Natural killer cell treated with Interleukin-12 subunit alpha and Interleukin-12 subunit beta and Interleukin-15 and Interleukin-18, amount 100 ng/mL, for 72 hours (primary cell): ENCODE results near the gene GRXCR2. TPM values are rescaled to one million over a fixed set of nuclear protein-coding genes. Genes with fewer than 3 reads are reported as not detected.

Experiments used
- ATAC-seq, 2 donors: fragments of 150-1000 bp; cut with Tn5 transposase in 1 of 2; sonication (Bioruptor Pico), chemical (Tn5 transposase) in 1 of 2; 2 replicates each; pipeline ENCODE4 v1.10.0; 2021
- DNase-seq: peaks from one replicate; pipeline ENCODE4 v3.0.0; 2022; ENCODE audit warnings: low spot score
- H3K27ac Mint-ChIP-seq, 2 donors: 1 replicate in 1 of 2; 2 replicates in 1 of 2; pipeline ENCODE4 v1.8.0; 2022; ENCODE audit warnings: mixed read lengths in 2 of 2, mild to moderate bottlenecking in 1 of 2, moderate library complexity in 1 of 2
- H3K27me3 Mint-ChIP-seq, 2 donors: 1 replicate in 1 of 2; 2 replicates in 1 of 2; pipeline ENCODE4 v1.8.0; 2022; ENCODE audit warnings: mixed read lengths in 2 of 2
- H3K36me3 Mint-ChIP-seq: one replicate; pipeline ENCODE4 v1.8.0; 2022; ENCODE audit warnings: mixed read lengths
- H3K4me1 Mint-ChIP-seq, 2 donors: 1 replicate in 1 of 2; 2 replicates in 1 of 2; pipeline ENCODE4 v1.8.0; 2022; ENCODE audit warnings: low read depth in 2 of 2, mixed read lengths in 2 of 2, mild to moderate bottlenecking in 1 of 2
- H3K4me3 Mint-ChIP-seq: one replicate; pipeline ENCODE4 v1.8.0; 2022; ENCODE audit warnings: mixed read lengths
- H3K9me3 Mint-ChIP-seq: 2 replicates; pipeline ENCODE4 v1.8.0; 2022; ENCODE audit warnings: mixed read lengths
- total RNA-seq, 2 donors: library from RNA; stranded (reverse); gene quantifications; one replicate each; pipeline ENCODE4 v1.2.3, GENCODE V29; 2022

The GRXCR2 gene
- total RNA-seq, 2 donors from 2014 or later = not detected

DNA sequence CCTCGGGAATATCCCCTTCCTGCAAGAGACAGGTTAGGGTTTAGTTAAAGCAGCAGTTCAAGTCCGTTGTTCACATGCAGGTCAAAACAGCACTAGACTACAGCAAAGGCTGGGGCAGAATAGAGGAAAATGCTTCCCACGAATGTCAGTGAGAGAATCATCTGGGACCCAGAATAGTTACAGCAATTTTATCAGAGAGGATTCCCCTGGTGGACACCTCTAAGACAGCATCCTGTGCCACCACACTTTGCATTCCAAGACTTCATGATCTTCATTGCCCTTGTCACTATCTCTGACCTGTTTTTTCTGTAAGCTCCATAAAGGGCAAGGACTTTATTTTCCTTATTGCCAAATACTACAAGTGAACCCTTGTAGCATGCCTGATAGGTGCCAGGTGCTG is 12.9 kb downstream of the GRXCR2 start:
- ATAC-seq (no peak), DNase-seq (no peak)
- Mint-ChIP-seq H3K4me1 (peaks cover 0 to 8% of the 10 kb centered on the region in 2 donors), H3K27ac (no peak overlapping the region), H3K36me3 (no peaks in the 10 kb centered on the region), H3K9me3 (no peaks in the 10 kb centered on the region), H3K4me3 (no peak overlapping the region), H3K27me3 (peaks cover 3 to 16% of the 10 kb centered on the region in 2 donors)

DNA sequence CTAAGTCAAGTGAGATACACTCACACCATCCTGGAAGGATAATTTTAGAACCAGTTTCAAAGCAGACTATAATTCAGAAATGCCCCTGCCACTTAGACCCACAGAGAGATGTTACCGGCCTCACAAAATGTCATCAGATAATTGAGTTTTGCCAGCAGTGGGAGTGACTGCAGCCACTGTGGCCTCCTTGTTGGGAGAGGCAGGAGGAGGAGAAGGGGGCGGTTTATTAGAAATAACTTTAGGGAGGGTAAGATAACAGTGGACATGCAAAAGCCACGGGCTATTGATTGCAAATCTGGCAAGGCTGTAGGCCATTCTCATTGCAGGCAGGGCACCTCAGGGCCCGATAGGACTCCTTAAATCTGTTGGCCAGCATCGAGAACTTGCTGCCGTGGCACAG is 13.4 kb downstream of the GRXCR2 start:
- DNase-seq (no peak), ATAC-seq (no peak)
- Mint-ChIP-seq H3K9me3 (no peaks in the 10 kb centered on the region), H3K27me3 (peaks cover 0 to 12% of the 10 kb centered on the region in 2 donors), H3K36me3 (no peaks in the 10 kb centered on the region), H3K27ac (no peak overlapping the region), H3K4me3 (no peak overlapping the region), H3K4me1 (peaks cover 0 to 11% of the 10 kb centered on the region in 2 donors)

DNA sequence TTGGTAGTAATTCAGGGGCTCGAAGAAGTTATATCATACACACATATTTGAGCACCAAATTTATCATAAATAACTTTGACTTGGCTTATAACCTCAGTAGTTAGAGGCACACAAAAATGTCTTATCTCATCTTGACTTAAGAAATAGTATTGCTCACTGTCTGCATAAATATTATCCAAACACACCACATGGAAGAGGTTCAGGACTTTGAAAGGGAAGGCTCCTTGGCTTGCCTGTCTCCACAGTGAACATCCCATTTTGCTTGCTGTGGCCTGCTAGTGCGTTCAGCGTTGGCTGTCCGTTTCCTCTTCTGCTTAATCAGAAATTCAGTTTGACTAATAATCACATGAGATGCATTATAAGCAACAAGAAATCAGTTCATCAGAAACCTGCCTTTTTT is 13.9 kb downstream of the GRXCR2 start:
- H3K4me1 Mint-ChIP-seq = peaks cover 0 to 11% of the 10 kb centered on the region in 2 donors
- no peak overlapping the region for H3K4me3 Mint-ChIP-seq
- H3K27me3 Mint-ChIP-seq = peaks cover 0 to 12% of the 10 kb centered on the region in 2 donors
- no peaks in the 10 kb centered on the region for H3K36me3 Mint-ChIP-seq
- H3K27ac Mint-ChIP-seq = no peak overlapping the region
- ATAC-seq (no peak), DNase-seq (no peak)
- H3K9me3 Mint-ChIP-seq = no peaks in the 10 kb centered on the region

DNA sequence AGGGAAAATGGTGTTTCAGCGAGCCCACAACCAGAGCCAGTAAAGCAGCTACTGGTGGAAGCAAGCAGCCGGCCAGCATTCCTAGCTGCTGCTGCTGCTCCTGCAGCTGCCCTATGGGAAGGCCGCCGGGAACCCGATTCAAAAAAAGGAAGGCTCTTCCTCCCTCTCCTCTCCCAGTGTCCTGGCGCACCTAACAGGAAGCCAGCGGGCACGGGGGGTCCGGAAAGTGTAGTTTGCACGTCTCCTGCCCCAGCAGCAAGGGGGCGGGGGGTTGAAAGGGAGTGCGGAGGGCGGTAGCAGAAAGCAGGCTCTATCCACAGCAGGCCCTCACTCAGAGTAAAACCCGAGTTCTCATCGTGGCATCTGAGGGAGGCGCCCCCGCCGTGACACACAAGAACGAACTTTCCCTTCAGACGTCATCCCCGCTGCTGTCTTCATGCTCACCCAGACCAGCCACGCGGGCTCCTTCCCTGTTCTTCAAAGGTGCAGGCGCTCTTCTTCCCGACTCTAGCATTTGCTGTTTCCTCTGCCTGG is 16.5 kb downstream of the GRXCR2 start:
- no peaks in the 10 kb centered on the region for H3K9me3 Mint-ChIP-seq

DNA sequence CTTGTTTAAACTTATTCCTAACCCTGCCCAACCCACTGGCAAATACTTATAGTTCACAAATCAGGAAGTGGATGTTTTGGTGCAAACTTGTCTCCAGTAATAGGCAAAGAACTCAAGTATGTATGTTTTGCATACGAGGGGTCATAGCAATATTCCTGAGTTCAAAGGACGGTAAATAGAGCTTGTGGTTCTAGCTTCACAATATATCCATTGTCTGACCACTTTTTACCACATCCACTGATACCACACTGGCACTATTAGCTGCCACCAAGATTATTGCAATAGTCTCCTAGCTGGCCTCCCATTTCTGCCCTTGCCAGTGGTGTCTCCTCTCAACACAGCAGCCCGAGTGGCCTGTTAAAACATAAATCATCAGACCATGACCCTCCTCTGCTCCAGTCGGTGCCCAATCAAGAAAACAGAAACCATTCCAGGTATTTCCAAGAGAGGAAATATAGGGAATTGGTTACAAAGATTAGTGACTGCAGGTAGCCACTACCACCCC is 17.0 kb downstream of the GRXCR2 start:
- H3K27me3 Mint-ChIP-seq = peaks cover 0 to 3% of the 10 kb centered on the region in 2 donors
- no peak overlapping the region for H3K27ac Mint-ChIP-seq
- ATAC-seq = no peak
- H3K4me3 Mint-ChIP-seq = no peak overlapping the region
- peaks cover 0 to 11% of the 10 kb centered on the region in 2 donors for H3K4me1 Mint-ChIP-seq
- no peak for DNase-seq
- no peaks in the 10 kb centered on the region for H3K36me3 Mint-ChIP-seq
- H3K9me3 Mint-ChIP-seq = no peaks in the 10 kb centered on the region

More for the DNA sequence above, 16.5 kb downstream of the GRXCR2 start:
- no peaks in the 10 kb centered on the region for H3K36me3 Mint-ChIP-seq
- peaks cover 0 to 11% of the 10 kb centered on the region in 2 donors for H3K4me1 Mint-ChIP-seq
- no peak for DNase-seq
- no peak overlapping the region for H3K4me3 Mint-ChIP-seq
- no peak overlapping the region for H3K27ac Mint-ChIP-seq
- H3K27me3 Mint-ChIP-seq = peaks cover 0 to 9% of the 10 kb centered on the region in 2 donors
- peak; percentile 31 to 55 for ATAC-seq

DNA sequence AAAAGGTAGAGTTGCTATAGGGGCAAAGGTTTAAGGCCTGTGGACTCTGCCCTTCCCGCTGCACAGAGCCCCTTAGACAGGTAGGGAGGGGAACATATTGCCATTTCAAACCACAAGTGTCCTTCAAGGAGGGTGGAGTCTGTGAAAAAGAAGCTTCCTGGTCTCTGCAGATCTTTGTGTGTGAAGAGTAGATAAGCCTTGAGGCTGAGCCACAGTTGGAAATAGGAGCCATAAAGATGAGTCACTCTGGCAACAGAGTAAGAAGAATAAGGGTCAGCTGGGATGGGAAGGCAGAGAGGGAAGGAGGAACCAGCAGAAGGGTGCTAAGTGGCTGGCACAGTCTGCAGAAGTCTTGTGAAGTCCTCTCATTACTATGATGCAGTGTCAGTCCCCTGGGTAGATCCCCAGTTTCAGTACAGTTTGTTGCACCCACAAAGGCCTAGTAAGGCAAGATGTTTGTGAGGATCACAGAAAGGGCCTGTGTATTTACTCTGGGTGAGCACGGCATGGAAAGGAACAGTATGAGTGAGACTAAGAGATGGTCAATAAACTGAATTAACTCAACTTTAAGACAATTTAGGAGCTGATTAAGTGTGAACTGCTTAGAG is 18.1 kb downstream of the GRXCR2 start:
- Mint-ChIP-seq H3K36me3 (no peaks in the 10 kb centered on the region), H3K27ac (no peak overlapping the region), H3K27me3 (peaks cover 0 to 3% of the 10 kb centered on the region in 2 donors), H3K4me1 (peaks cover 0 to 11% of the 10 kb centered on the region in 2 donors), H3K9me3 (no peaks in the 10 kb centered on the region), H3K4me3 (no peak overlapping the region)
- ATAC-seq (no peak), DNase-seq (no peak)

DNA sequence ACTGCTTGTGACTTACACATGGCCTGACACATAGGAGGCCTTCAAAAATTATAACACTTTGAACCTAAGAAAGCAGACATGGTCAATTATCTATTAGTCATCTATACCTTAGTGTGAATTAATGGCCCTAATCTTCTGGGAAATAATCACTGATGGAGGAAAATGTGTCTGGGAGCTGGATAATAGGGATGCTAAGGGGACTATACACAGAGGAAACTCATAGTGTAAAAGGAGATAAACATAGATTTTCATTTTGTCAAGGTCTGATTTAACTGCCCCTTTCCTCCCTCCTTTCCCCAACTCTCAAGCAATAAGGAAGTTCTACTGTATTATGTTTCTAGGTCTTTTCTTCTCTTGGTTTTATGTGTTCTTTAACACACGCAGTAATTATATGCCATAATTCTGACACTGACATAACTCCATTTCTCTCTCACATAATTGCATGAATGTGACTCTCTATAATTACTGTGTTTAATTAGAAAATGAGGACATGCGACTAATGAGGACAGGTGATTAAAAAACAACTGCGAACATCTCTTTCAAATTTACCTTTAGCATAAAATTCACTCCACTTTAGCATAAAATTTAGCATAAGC is 18.9 kb downstream of the GRXCR2 start:
- H3K27ac Mint-ChIP-seq = no peak overlapping the region
- no peaks in the 10 kb centered on the region for H3K9me3 Mint-ChIP-seq
- DNase-seq (no peak), ATAC-seq (no peak)
- H3K4me3 Mint-ChIP-seq = no peak overlapping the region
- H3K27me3 Mint-ChIP-seq = peaks cover 6 to 7% of the 10 kb centered on the region in 2 donors
- no peaks in the 10 kb centered on the region for H3K36me3 Mint-ChIP-seq
- peaks cover 0 to 11% of the 10 kb centered on the region in 2 donors for H3K4me1 Mint-ChIP-seq

DNA sequence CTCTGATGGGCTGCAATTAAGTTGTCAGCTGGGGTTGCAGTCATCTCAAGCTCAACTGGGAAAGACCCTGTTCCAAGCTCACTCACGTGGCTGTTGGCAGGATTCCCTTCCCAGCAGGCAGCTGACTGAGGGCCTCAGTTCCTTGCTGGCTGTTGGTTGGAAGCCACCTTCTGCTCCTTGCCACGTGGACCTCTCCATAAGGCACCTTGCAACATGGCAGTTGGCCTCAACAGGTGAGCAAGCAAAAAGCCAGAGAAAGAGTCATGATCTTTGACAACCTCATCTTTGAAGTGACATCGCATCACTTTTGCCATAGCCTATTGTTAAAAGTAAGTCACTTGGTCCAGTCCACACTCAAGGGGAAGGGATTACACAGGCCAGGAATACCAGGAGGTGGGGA is 19.8 kb downstream of the GRXCR2 start:
- DNase-seq = no peak
- no peaks in the 10 kb centered on the region for H3K9me3 Mint-ChIP-seq
- peaks cover 0 to 11% of the 10 kb centered on the region in 2 donors for H3K4me1 Mint-ChIP-seq
- H3K4me3 Mint-ChIP-seq = no peak overlapping the region
- peaks cover 6 to 7% of the 10 kb centered on the region in 2 donors for H3K27me3 Mint-ChIP-seq
- H3K27ac Mint-ChIP-seq = no peak overlapping the region
- H3K36me3 Mint-ChIP-seq = no peaks in the 10 kb centered on the region
- no peak for ATAC-seq

DNA sequence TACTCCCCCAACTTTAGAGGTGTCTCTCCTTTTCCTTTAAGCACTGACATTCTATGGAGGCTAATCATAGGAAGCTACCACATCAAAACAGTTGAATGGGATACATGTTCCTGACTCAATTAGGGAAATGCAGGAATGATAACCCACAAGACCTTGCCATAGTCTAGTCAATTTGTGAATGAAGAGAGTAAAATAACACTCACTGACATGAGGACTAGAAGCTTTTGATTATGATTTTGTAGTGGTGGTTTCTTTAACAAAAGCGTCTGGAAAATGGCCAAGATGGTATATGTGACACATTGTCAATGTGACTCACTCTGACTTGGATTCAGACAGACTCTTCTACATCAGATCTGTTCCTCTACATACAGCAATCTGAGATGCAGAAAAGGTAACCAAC is 24.0 kb downstream of the GRXCR2 start:
- Mint-ChIP-seq H3K27ac (no peak overlapping the region), H3K9me3 (no peaks in the 10 kb centered on the region), H3K4me1 (no peaks in the 10 kb centered on the region), H3K36me3 (no peaks in the 10 kb centered on the region), H3K27me3 (peaks cover 7 to 8% of the 10 kb centered on the region in 2 donors), H3K4me3 (no peak overlapping the region)
- DNase-seq = no peak
- no peak for ATAC-seq

DNA sequence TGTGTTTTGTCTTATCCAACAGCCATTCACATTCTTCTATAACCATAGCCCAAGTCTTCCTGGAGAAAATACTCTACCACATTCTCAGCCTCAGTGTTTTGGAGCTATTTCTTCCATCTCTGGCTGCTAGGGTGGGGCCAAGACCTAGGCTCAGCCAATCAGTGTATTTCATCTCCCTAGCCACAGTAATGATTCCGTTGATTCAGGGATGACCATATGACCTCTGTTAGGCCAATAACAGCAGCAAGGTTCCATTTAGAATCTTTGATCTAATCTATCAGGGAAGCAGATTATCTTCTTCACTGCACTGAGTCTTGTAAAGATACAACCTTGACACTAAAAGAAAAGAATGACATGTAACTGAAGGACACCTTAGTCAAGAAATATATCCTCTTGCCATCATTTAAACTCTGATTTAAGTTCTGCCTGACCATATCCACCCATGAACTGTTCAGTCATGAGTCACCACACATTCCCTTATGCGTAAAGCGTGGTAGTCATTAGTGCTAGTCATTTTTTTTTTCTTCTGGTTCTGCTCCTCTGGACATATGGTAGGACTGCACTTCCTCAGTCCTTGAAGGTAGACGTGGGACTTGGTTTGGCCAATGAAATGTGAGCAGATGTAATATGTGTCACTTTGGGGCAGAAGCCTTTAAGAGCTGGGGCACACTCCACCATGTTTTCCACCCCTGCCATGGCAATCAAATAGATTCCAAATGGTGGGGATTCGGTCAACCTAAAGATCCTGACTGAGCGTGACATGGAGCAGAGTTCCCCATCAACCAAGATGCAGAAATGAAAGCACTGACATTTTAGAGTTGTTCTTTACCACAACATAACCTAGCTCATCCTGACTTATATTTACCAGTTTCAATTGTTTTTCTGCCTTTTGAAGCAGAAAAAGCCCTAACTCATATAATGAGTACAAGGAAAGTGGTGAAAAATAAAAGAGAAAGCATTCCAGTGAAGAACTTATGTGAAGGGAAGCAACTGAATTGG is 25.0 kb downstream of the GRXCR2 start:
- no peaks in the 10 kb centered on the region for H3K9me3 Mint-ChIP-seq
- ATAC-seq (no peak), DNase-seq (no peak)
- no peaks in the 10 kb centered on the region for H3K4me1 Mint-ChIP-seq
- no peaks in the 10 kb centered on the region for H3K36me3 Mint-ChIP-seq
- no peak overlapping the region for H3K27ac Mint-ChIP-seq
- peaks cover 7 to 8% of the 10 kb centered on the region in 2 donors for H3K27me3 Mint-ChIP-seq
- H3K4me3 Mint-ChIP-seq = no peak overlapping the region

DNA sequence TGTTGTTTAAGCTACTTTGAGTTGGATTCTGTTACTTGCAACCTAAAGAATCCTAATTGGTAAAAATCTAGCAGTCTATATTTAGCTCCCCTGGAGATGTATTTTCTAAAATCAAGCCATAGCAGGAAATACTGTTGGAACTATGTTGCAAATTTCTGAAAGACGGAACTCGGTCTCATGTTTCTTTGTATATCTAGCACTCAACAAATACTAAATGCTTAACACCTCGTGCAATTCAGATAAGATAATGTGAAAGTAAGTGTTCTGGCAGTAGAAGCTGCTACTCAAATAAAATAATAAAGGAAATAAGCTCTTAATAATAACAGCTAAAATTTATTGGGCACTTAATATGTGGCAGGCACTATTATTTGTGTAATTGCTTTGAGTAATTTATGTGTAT is 26.7 kb downstream of the GRXCR2 start:
- Mint-ChIP-seq H3K27me3 (peaks cover 7 to 8% of the 10 kb centered on the region in 2 donors), H3K4me1 (no peaks in the 10 kb centered on the region), H3K9me3 (no peaks in the 10 kb centered on the region), H3K27ac (no peak overlapping the region), H3K4me3 (no peak overlapping the region), H3K36me3 (no peaks in the 10 kb centered on the region)
- DNase-seq = no peak
- no peak for ATAC-seq

DNA sequence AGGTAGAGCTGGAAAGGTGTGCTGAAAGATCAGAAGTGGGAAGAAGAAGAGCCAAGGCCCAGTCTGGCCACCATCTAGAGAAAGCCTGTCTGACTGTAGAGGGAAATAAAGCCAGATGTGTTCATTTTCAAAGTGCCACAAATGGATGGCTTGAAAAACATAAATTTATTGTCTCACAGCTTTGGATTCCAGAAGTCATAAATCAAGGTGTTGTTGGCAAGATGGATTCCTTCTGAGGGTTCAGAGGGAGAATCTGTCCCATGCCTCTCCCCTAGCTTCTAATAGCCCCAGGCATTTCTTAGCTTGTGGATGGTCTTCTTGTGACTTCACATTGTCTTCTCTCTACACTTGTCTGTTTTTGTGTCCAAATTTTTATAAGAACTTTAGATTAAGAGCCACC is 31.5 kb downstream of the GRXCR2 start:
- DNase-seq (no peak), ATAC-seq (no peak)
- no peaks in the 10 kb centered on the region for H3K9me3 Mint-ChIP-seq
- H3K27ac Mint-ChIP-seq = no peak overlapping the region
- H3K4me3 Mint-ChIP-seq = no peak overlapping the region
- H3K36me3 Mint-ChIP-seq = no peaks in the 10 kb centered on the region
- peaks cover 4 to 5% of the 10 kb centered on the region in 2 donors for H3K4me1 Mint-ChIP-seq
- peaks cover 5 to 7% of the 10 kb centered on the region in 2 donors for H3K27me3 Mint-ChIP-seq

DNA sequence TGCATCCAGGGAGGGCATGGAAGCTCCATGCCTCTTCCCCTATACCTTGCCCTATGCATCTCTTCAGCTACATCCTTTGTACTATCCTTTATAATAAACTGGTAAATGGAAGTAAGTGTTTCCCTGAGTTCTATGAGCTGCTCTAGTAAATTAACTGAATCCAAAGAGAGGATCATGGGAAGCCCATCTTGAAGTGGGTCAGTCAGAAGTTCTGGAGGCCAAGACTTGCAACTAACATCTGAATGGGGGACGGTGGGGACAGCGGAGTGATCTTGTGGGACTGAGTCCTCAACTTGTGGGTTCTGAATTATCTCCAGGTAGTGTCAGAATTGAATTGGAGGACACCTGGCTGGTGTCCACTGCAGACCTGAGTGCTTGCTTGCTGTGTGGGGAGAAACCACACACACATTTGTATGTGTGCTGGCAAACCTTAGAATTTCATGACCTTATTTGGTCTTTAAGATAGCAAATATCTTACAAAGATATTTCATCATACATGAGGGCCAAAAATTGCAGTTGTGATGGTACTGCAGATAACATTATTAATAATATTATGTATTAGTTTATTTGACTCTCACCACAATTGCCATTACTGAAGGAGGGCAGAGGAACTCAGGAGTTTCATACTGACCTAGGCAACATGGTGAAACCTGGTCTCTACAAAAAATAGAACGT is 32.2 kb downstream of the GRXCR2 start:
- ATAC-seq = no peak
- no peaks in the 10 kb centered on the region for H3K36me3 Mint-ChIP-seq
- no peak overlapping the region for H3K27ac Mint-ChIP-seq
- H3K27me3 Mint-ChIP-seq = peaks cover 5 to 7% of the 10 kb centered on the region in 2 donors
- H3K4me1 Mint-ChIP-seq = peaks cover 4 to 5% of the 10 kb centered on the region in 2 donors
- no peaks in the 10 kb centered on the region for H3K9me3 Mint-ChIP-seq
- no peak overlapping the region for H3K4me3 Mint-ChIP-seq
- no peak for DNase-seq
